Tibial nerve (tissue), 4 donors: ENCODE results near the gene ABT1.

Experiments
- CTCF ChIP-seq, 5 experiments: fragments of 200-600 bp in 3 of 5; fragments of 450-650 bp in 2 of 5; sonication (generic) in 3 of 5; IDR thresholded peaks; one replicate each; pipeline ENCODE4 v1.5.1; 2016 to 2019; ENCODE audit warnings: antibody characterized with exemption in 5 of 5, mild to moderate bottlenecking in 3 of 5, moderate library complexity in 2 of 5
- EP300 ChIP-seq, 2 donors: sonication (generic); formaldehyde crosslinking; IDR thresholded peaks; one replicate each; pipeline ENCODE4 v1.6.1; 2017; ENCODE audit warnings: antibody characterized with exemption in 2 of 2, mild to moderate bottlenecking in 1 of 2

- TF ChIP-seq CTCF (IDR thresholded peaks at IDR 0.05) (no peak), EP300 (IDR thresholded peaks at IDR 0.05) (no peak)
Measured at GRCh38 chr6:26552640-26553188, 44.0 kb upstream of the ABT1 start.
